ENCODE measurements around the gene NEK9. TPM values are rescaled to one million over a fixed set of nuclear protein-coding genes. Genes with fewer than 3 reads are reported as not detected.
A peak's percentile ranks its signal among the peaks of the same experiment; 100 is the strongest.

Gene NEK9
- total RNA-seq, 2 donors from 2014 or later = 45.7 to 49.2 TPM

- peaks cover 3% of the 10 kb centered on the region for H3K36me3 ChIP-seq
- no peaks in the 10 kb centered on the region for H3K27me3 ChIP-seq
- no peak for TF ChIP-seq CTCF (IDR thresholded peaks at IDR 0.05)
- H3K27ac ChIP-seq = peak overlapping the region; percentile 94 to 96
- peaks cover 0 to 32% of the 10 kb centered on the region in 2 donors for H3K4me1 ChIP-seq
- H3K4me3 ChIP-seq = peak overlapping the region; percentile 75 to 77
- no peaks in the 10 kb centered on the region for H3K9me3 ChIP-seq
- no peak for DNase-seq (ENCODE audit: low spot score)
Measured at GRCh38 chr14:75126121-75126544, 715 bp downstream of the NEK9 start.

GRCh38 chr14:75125617-75126016 is 1.2 kb downstream of the NEK9 start:
- Histone ChIP-seq H3K36me3 (peaks cover 3% of the 10 kb centered on the region), H3K27ac (peak overlapping the region; percentile 94 to 96), H3K4me1 (peaks cover 0 to 32% of the 10 kb centered on the region in 2 donors), H3K27me3 (no peaks in the 10 kb centered on the region), H3K9me3 (no peaks in the 10 kb centered on the region), H3K4me3 (no peak overlapping the region)
- no peak for TF ChIP-seq CTCF (IDR thresholded peaks at IDR 0.05)
- DNase-seq (ENCODE audit: low spot score) = no peak

- TF ChIP-seq CTCF (IDR thresholded peaks at IDR 0.05) = no peak
- peaks cover 0 to 32% of the 10 kb centered on the region in 2 donors for H3K4me1 ChIP-seq
Measured at GRCh38 chr14:75123991-75124390, 2.9 kb downstream of the NEK9 start.

GRCh38 chr14:75121552-75121951 is 5.3 kb downstream of the NEK9 start:
- Histone ChIP-seq H3K4me3 (no peak overlapping the region), H3K36me3 (peaks cover 24% of the 10 kb centered on the region), H3K27me3 (no peaks in the 10 kb centered on the region), H3K4me1 (peaks cover 0 to 22% of the 10 kb centered on the region in 2 donors), H3K9me3 (no peaks in the 10 kb centered on the region), H3K27ac (no peak overlapping the region)
- TF ChIP-seq CTCF (IDR thresholded peaks at IDR 0.05) = no peak
- no peak for DNase-seq (ENCODE audit: low spot score)

More at GRCh38 chr14:75123991-75124390, 2.9 kb downstream of the NEK9 start:
- no peaks in the 10 kb centered on the region for H3K27me3 ChIP-seq
- no peaks in the 10 kb centered on the region for H3K9me3 ChIP-seq
- peak overlapping the region in 1 of 2 donors; percentile 17 for H3K27ac ChIP-seq
- peak; percentile 73 for DNase-seq (ENCODE audit: low spot score)
- no peak overlapping the region for H3K4me3 ChIP-seq
- H3K36me3 ChIP-seq = peaks cover 16% of the 10 kb centered on the region

GRCh38 chr14:75120541-75121291 is 6.1 kb downstream of the NEK9 start:
- H3K9me3 ChIP-seq = no peaks in the 10 kb centered on the region
- no peak for TF ChIP-seq CTCF (IDR thresholded peaks at IDR 0.05)
- no peak overlapping the region for H3K4me3 ChIP-seq
- DNase-seq (ENCODE audit: low spot score) = no peak
- H3K27ac ChIP-seq = no peak overlapping the region
- H3K27me3 ChIP-seq = no peaks in the 10 kb centered on the region
- H3K4me1 ChIP-seq = peaks cover 0 to 17% of the 10 kb centered on the region in 2 donors
- H3K36me3 ChIP-seq = peaks cover 32% of the 10 kb centered on the region

All from right atrium auricular region (tissue), 2 donors.